Endometrial microvascular endothelial cells (primary cell): Measurements from ENCODE around the gene ACAT2. TPM values are rescaled to one million over a fixed set of nuclear protein-coding genes. Genes with fewer than 3 reads are reported as not detected.
"Not testable (repeated sequence)": the region's sequence is repeated elsewhere in the genome, so short reads cannot be mapped to it uniquely, and the experiment has no call there.

Experiments used
- in situ Hi-C: cut with HindIII; loops from 2 replicates; pipeline ENCODE4 v1.10.0; 2017; ENCODE audit warnings: low sequenced_read_pairs, low pct_unique_long_range_greater_than_20kb; ENCODE audit errors: inconsistent ontology term
- total RNA-seq: library from RNA; depleted of rRNA; stranded (reverse); fragments of >200 nt; gene quantifications from one replicate; pipeline ENCODE4 v1.2.3, GENCODE V29; 2015; ENCODE audit errors: inconsistent ontology term

Gene ACAT2
- total RNA-seq, 1 donor from 2014 or later = 24.8 TPM

- in situ Hi-C loops = no loop called here
Observed at GRCh38 chr6:159800141-159800865, 38.5 kb downstream of the ACAT2 start, which contains the start of gene PNLDC1. Gene PNLDC1, plus strand, starts transcription at chr6:159800276. Its CDS starts 32 bp downstream, at chr6:159800308.

DNA sequence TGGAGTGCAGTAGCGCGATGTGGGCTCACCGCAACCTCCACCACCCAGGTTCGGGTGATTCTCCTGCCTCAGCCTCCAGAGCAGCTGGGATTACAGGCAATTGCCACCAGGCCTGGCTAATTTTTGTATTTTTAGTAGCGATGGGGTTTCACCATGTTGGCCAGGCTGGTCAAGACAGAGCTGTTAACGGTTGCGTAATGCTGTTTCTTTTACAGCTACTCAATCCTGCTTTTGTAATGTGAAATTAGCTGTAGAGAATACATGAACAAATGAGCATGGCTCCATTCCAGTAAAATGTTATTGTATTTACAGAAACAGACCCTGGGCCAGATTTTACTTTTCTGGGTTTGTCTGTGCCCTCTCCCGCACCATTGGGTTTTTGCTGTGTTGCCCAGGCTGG lies 40.1 kb downstream of the ACAT2 start:
- in situ Hi-C loops = no loop called here

- in situ Hi-C loops = no loop called here
Observed at GRCh38 chr6:159804504-159804903, 42.7 kb downstream of the ACAT2 start.

DNA sequence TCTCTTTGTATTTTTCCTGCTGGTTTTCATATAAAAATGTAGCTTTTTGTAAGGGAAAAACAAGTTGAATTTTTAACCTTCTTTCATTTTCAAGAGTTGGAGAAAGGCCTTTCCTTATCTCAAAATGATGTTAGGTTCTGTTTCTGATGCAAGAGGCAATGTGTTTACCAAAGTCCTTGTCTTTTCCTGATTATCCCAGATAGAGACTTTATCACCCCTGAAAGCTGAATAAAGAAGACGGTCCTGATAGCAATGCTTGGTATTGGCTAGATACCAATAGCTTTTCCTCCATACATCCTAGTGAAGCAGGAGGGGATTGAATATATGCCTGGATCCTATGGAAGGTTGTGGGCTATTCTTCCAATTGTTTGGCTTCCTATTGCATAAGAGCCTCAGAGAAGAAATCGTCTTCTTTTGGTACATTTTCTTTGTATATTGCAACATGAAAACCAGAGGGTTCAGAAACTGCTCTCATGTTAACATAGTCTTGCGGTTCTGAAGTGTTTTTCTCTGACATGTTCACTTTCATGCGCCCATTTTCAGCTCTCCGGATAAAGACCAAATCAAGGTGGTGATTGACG lies 43.7 kb downstream of the ACAT2 start:
- in situ Hi-C loops = no loop called here

- in situ Hi-C loops = no loop called here
Observed at GRCh38 chr6:159806021-159806458, 44.2 kb downstream of the ACAT2 start.

GRCh38 chr6:159807150-159807858 lies 45.5 kb downstream of the ACAT2 start:
- in situ Hi-C loops = no loop called here

DNA sequence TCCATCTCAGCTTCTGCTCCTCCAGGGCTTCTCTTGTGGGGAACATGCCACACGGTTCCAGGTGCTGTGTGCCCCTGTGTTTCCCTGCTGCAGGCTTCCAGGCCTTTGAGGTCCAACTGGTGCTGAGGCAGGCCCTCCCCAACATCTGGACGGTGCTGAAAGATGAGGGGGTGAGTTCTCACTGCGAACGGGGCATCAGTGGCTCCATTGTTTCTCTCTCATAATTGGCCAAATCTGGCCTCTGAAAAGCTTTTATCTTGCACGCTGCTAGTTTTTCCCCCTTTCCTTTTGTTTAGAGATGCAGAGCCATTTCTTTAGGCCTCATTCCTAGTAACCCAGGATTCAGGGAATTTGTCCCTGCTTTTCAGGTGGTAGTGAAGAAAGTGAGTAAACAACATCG lies 46.8 kb downstream of the ACAT2 start:
- in situ Hi-C loops = no loop called here

DNA sequence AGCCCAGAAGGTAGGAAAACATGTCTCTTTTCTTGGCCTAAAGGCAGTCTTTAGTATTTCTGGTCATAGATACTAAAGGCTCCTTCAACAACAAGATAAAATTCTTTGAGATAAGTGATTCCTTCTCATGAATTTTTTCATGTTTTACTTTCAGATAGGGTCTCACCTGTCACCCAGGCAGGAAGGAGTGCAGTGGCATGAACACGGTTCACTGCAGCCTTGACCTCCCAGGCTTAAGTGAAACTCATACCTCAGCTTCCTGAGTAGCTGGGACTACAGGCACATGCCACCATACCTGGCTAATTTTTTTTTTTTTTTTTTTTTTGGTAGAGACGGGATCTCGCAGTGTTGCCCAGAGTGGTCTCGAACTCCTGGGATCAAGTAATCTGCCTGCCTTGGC lies 47.3 kb downstream of the ACAT2 start:
- in situ Hi-C loops = no loop called here

- in situ Hi-C loops = no loop called here
Observed at GRCh38 chr6:159813781-159814180, 51.9 kb downstream of the ACAT2 start.

GRCh38 chr6:159815410-159815809 lies 53.6 kb downstream of the ACAT2 start:
- in situ Hi-C loops = no loop called here

DNA sequence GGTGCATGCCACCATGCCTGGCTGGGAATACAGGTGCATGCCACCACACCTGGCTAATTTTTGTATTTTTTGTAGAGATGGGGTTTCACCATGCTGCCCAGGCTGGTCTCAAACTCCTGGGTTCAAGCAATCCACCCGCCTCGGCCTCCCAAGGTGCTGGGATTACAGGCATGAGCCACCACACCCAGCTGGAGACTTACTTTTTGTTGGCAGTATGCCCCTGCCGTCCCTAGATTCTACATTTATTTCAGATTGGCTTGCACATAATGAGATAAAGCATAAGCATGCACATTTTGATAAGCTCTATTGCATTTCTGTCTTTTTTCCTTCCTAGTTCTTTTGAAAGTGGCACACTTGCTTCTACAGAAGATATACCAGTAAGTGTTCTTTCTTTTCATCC lies 54.9 kb downstream of the ACAT2 start:
- in situ Hi-C loops = not testable (repeated sequence)

DNA sequence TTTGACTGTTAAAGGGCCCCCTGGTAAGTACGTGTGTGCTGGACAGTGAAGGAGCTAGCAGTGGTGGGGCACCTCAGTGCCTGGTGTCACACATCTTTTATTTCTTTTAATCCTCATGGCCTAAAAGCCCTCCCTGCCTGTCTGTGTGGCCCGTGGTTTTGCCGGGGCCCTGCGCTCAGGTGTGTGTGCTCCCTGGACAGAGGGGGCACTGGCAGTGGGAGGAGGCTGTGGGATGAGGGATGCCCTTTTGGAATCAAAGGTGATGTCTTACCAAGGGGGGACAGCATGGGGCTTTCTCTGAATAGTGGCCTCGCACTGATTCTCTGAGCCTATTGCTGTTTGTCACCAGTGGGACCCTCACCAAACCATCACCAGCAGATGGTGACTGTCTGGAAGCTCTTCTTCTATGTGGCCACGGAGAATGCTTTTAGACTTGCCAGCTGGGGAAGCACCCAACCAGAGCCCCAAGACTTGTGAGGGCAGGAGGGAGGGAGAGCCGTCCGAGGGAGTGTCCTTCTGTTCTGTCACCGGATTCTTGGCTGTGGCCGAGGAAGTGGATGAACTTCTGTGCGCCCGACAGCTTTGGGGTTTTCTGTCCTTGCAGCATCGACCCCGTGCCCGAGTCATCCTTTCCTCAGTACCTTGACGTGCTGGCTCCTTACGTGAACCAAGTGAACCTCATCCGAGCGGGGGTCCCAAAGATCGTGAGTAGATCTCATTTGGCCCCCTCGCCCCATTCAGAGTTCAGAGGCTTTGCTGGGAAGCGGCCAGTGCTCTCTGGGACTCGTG lies 56.3 kb downstream of the ACAT2 start:
- in situ Hi-C loops = no loop called here

GRCh38 chr6:159819098-159819497 lies 57.3 kb downstream of the ACAT2 start:
- in situ Hi-C loops = no loop called here

- in situ Hi-C loops = no loop called here
Observed at GRCh38 chr6:159819932-159820640, 58.2 kb downstream of the ACAT2 start.

- in situ Hi-C loops = no loop called here
Observed at GRCh38 chr6:159821122-159821521, 59.3 kb downstream of the ACAT2 start.

GRCh38 chr6:159821726-159822125 lies 59.9 kb downstream of the ACAT2 start:
- in situ Hi-C loops = no loop called here

DNA sequence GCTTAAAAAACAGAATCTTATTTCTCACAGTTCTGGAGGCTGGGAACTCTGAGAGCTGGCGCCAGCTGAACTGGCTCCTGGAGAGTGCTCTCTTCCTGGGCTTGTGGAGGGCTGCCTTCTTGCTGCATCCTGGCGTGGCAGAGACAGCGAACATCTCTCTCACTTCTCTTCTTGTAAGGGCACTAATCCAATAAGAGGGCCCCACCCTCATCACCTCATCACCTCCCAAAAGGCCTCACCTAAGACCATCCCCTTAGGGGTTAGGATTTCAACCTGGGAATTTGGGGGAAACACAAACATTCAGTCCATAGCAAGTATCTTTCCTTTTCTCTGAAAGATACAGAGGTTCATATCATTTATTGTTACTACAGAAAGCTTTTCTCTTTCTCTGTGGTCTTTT lies 62.1 kb downstream of the ACAT2 start:
- in situ Hi-C loops = no loop called here

DNA sequence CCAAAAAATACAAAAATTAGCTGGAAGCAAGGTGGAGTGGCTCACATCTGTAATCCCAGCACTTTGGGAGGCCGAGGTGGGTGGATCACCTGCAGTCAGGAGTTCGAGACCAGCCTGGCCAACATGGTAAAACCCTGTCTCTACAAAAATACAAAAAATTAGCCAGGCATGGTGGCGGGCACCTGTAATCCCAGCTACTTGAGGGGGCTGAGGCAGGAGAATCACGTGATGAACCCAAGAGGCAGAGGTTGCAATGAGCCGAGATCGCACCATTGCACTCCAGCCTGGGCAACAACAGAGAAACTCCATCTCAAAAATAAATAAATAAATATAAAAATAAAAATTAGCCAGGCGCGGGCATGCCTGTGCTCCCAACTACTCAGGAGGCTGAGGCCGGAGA lies 62.8 kb downstream of the ACAT2 start:
- in situ Hi-C loops = not testable (repeated sequence)

DNA sequence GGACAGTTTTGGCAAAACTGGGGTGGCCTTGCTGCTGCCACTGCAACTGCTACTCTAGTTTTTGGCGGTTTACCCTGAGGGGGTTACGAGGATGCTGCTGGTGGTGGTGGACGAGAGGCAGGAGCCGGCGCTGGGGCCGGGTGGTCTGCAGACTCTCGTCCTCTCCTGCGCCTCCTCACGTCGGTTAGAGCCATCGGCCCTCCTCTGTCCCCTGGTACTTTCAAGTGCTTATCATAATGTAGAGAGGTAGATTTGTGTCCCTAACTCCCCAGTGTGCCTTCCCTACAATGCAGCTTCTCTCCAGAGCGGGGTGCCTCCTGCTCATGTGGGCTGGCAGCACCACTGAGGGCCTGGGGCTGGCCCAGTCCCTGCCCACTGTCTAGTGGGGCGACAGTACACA lies 64.2 kb downstream of the ACAT2 start:
- in situ Hi-C loops = no loop called here
